ENCODE measurements around the gene ABCC4. TPM values are rescaled to one million over a fixed set of nuclear protein-coding genes. Genes with fewer than 3 reads are reported as not detected.

ABCC4 gene
- total and polyA plus RNA-seq, 9 of the 15 experiments (the other 6 are each of a cell fraction or from before 2014, with no cell fraction given) = 9.4 to 46.1 (median 25.4) TPM

GRCh38 chr13:95138876-95139585, 162.2 kb downstream of the ABCC4 start:
- no TSS peak for BruUV-seq (replicated peaks)
- no peak for TF ChIP-seq ZNF174 (CRISPR knock-in tag; IDR thresholded peaks at IDR 0.05)
- no peak for TF ChIP-seq DACH1 (IDR thresholded peaks at IDR 0.05; ENCODE audit: partially characterized antibody)
- no peak for TF ChIP-seq ZC3H8 (IDR thresholded peaks at IDR 0.05)
- no peak for TF ChIP-seq ZSCAN32 (CRISPR knock-in tag; IDR thresholded peaks at IDR 0.05)
- no peak for TF ChIP-seq NCOA2 (IDR thresholded peaks at IDR 0.05; ENCODE audit: partially characterized antibody in 2 of 2)
- no peak for TF ChIP-seq ZBTB1 (CRISPR knock-in tag; IDR thresholded peaks at IDR 0.05; ENCODE audit: borderline replicate concordance, low read depth)
- no peak for TF ChIP-seq ELF4 (CRISPR knock-in tag; IDR thresholded peaks at IDR 0.05)
- no peak for TF ChIP-seq HNRNPL (IDR thresholded peaks at IDR 0.05; ENCODE audit: low read depth, low read length)
- TF ChIP-seq NFE2 (IDR thresholded peaks at IDR 0.05; ENCODE audit: low read depth) = no peak
- no peak for TF ChIP-seq SAP30 (IDR thresholded peaks at IDR 0.05; ENCODE audit: borderline replicate concordance, insufficient read depth, low read depth, low read length, poor library complexity, severe bottlenecking)
- no peak for TF ChIP-seq BCOR (IDR thresholded peaks at IDR 0.05)
- TF ChIP-seq ZNF197 (CRISPR knock-in tag; IDR thresholded peaks at IDR 0.05; ENCODE audit: low read depth) = no peak
- TF ChIP-seq HNRNPUL1 (IDR thresholded peaks at IDR 0.05; ENCODE audit: low read length) = no peak
- no peak for TF ChIP-seq JUN (IDR thresholded peaks at IDR 0.05; ENCODE audit: borderline replicate concordance, low read depth, low read length)
- TF ChIP-seq JUN (CRISPR knock-in tag; IDR thresholded peaks at IDR 0.05; ENCODE audit: borderline replicate concordance) = no peak
- TF ChIP-seq ZNF589 (CRISPR knock-in tag; IDR thresholded peaks at IDR 0.05; ENCODE audit: low read depth) = no peak
- TF ChIP-seq ZNF740 (CRISPR knock-in tag; IDR thresholded peaks at IDR 0.05) = no peak
- no peak for TF ChIP-seq ZNF740 (tag; IDR thresholded peaks at IDR 0.05)
- Histone ChIP-seq H3K36me3 (ENCODE audit: control insufficient read depth, insufficient read depth, low read length) (peaks cover 12% of the 10 kb centered on the region; the same call in 2 of the 3 replicates), H3K27me3 (ENCODE audit: control insufficient read depth in 2 of 2, insufficient read depth in 2 of 2, low read length in 2 of 2) (no peaks in the 10 kb centered on the region), H4K20me1 (replicated peaks; ENCODE audit: control insufficient read depth, insufficient read depth, low read length) (no peaks in the 10 kb centered on the region), H3K9me1 (ENCODE audit: control insufficient read depth, insufficient read depth, low read length) (no peaks in the 10 kb centered on the region), H3K27ac (ENCODE audit: extremely low read depth, low read depth, low read length) (no peak overlapping the region), H3K4me1 (replicated peaks in 1 of 2; ENCODE audit: control insufficient read depth in 2 of 2, insufficient read depth in 2 of 2, low read length in 2 of 2) (no peaks in the 10 kb centered on the region), H3K4me2 (ENCODE audit: insufficient read depth, low read length) (no peak overlapping the region), H3K9me3 (replicated peaks; ENCODE audit: control insufficient read depth, insufficient read depth, low read depth, low read length) (no peaks in the 10 kb centered on the region), H3K4me3 (no peak overlapping the region), H3K79me2 (ENCODE audit: control insufficient read depth, insufficient read depth, low read length) (no peaks in the 10 kb centered on the region), H3K9ac (ENCODE audit: insufficient read depth in 1 of 2, low read depth in 2 of 2, low read length in 2 of 2) (0 out of 4 replicates have a peak overlapping the region, but pooled peaks of 1 of the 2 experiments have one; percentile 4), H2AFZ (ENCODE audit: low read depth, low read length) (no peak overlapping the region)
- FAIRE-seq = no peak
- in situ Hi-C loops (cut with MboI) (no loop called here), intact Hi-C loops (cut with micrococcal nuclease) (no loop called here)
- CTCF ChIA-PET (ENCODE audit: low intra/inter-chr PET ratio) = no interaction called here
- POLR2A ChIA-PET = interaction anchor here (1.3 kb wide), 1 partner anchor 15 kb away, joined by 3 read pairs; no protein-coding TSS in a partner anchor
- ATAC-seq = no peak
- WGBS (ENCODE audit: insufficient coverage, low coverage, missing lambda C conversion rate) = 78% methylated on average over 11 of the region's 11 CpGs
- no peak for DNase-seq (ENCODE audit: extremely low read depth in 1 of 4, low spot score in 3 of 4)

Measured in K562 (cell line).